Naive thymus-derived CD4-positive, alpha-beta T cell (primary cell): Measurements from ENCODE around the gene RASSF8. TPM values are rescaled to one million over a fixed set of nuclear protein-coding genes. Genes with fewer than 3 reads are reported as not detected.
"Not testable (repeated sequence)": the region's sequence is repeated elsewhere in the genome, so short reads cannot be mapped to it uniquely, and the experiment has no call there.

Source experiments
- ATAC-seq: fragments of 150-1000 bp; cut with Tn5 transposase; 2 replicates; pipeline ENCODE4 v1.10.0; 2021; ENCODE audit warnings: mild to moderate bottlenecking, moderate library complexity
- CTCF ChIA-PET: fragments of 350-600 bp; sonication (Branson Sonifier 250); formaldehyde crosslinking; loops from one replicate; lab custom pipeline; 2021; ENCODE audit warnings: antibody characterized with exemption; lab: Charles Lee
- POLR2A ChIA-PET: fragments of 350-600 bp; sonication (Branson Sonifier 250); formaldehyde crosslinking; loops from one replicate; lab custom pipeline; 2021; ENCODE audit warnings: antibody characterized with exemption, inconsistent platforms; lab: Charles Lee
- DNase-seq, 9 donors: peaks; one replicate each; pipeline versions ENCODE4 v3.0.0 to v3.0.0-alpha.2; 2020 to 2022; ENCODE audit warnings: mixed read lengths in 1 of 9
- H3K27ac ChIP-seq: one replicate; pipeline ENCODE4 v1.7.0; 2013; ENCODE audit warnings: mild to moderate bottlenecking, low read depth, low read length, moderate library complexity
- H3K27me3 ChIP-seq, 2 donors: one replicate each; pipeline ENCODE4 v1.7.0; 2013; ENCODE audit warnings: low read length in 2 of 2, mild to moderate bottlenecking in 2 of 2, moderate library complexity in 2 of 2; ENCODE audit not compliant: control insufficient read depth in 2 of 2, insufficient read depth in 2 of 2
- H3K36me3 ChIP-seq, 3 experiments: 1 replicate in 2 of 3; 2 replicates in 1 of 3; pipeline ENCODE4 v1.7.0; 2013; ENCODE audit warnings: low read length in 3 of 3, mild to moderate bottlenecking in 3 of 3, moderate library complexity in 1 of 3; ENCODE audit not compliant: insufficient read depth in 3 of 3, control insufficient read depth in 2 of 3
- H3K4me1 ChIP-seq, 2 donors: one replicate each; pipeline ENCODE4 v1.7.0; 2013; ENCODE audit warnings: low read length in 2 of 2, mild to moderate bottlenecking in 2 of 2, moderate library complexity in 1 of 2; ENCODE audit not compliant: control insufficient read depth in 2 of 2, insufficient read depth in 2 of 2
- H3K4me3 ChIP-seq: 2 replicates; pipeline ENCODE4 v1.7.0; 2013; ENCODE audit warnings: mild to moderate bottlenecking, low read length
- H3K9me3 ChIP-seq, 3 experiments: 1 replicate in 2 of 3; 2 replicates in 1 of 3; pipeline ENCODE4 v1.7.0; 2013; ENCODE audit warnings: low read length in 3 of 3; ENCODE audit not compliant: control insufficient read depth in 2 of 3
- H3K27ac Mint-ChIP-seq, 9 donors: one replicate each; pipeline ENCODE4 v1.8.0; 2020 to 2022; ENCODE audit warnings: mixed read lengths in 9 of 9, mild to moderate bottlenecking in 8 of 9, moderate library complexity in 5 of 9, inconsistent platforms in 2 of 9
- H3K27me3 Mint-ChIP-seq, 5 donors: one replicate each; pipeline ENCODE4 v1.8.0; 2021 to 2022; ENCODE audit warnings: mixed read lengths in 5 of 5, mild to moderate bottlenecking in 1 of 5
- H3K36me3 Mint-ChIP-seq, 5 donors: one replicate each; pipeline ENCODE4 v1.8.0; 2020 to 2022; ENCODE audit warnings: mixed read lengths in 5 of 5, mild to moderate bottlenecking in 3 of 5, inconsistent platforms in 1 of 5
- H3K4me1 Mint-ChIP-seq, 7 donors: one replicate each; pipeline ENCODE4 v1.8.0; 2020 to 2022; ENCODE audit warnings: mixed read lengths in 7 of 7, mild to moderate bottlenecking in 3 of 7, inconsistent platforms in 1 of 7
- H3K4me3 Mint-ChIP-seq, 10 donors: one replicate each; pipeline ENCODE4 v1.8.0; 2020 to 2022; ENCODE audit warnings: mild to moderate bottlenecking in 10 of 10, mixed read lengths in 10 of 10, moderate library complexity in 6 of 10, inconsistent platforms in 2 of 10
- H3K9me3 Mint-ChIP-seq, 11 donors: one replicate each; pipeline ENCODE4 v1.8.0; 2020 to 2022; ENCODE audit warnings: mixed read lengths in 11 of 11, mild to moderate bottlenecking in 4 of 11, inconsistent platforms in 1 of 11, moderate library complexity in 1 of 11
- intact Hi-C, 2 donors: fragments of 100-400 bp; cut with micrococcal nuclease; formaldehyde crosslinking; loops; one replicate each; pipeline ENCODE4 v1.15.1; 2023
- polyA plus RNA-seq, 2 donors: library from polyadenylated mRNA; unstranded; fragments of 300-500 nt; fragmentation: Illumina TruSeq; gene quantifications; one replicate each; pipeline ENCODE4 v1.2.3, GENCODE V29; 2021
- total RNA-seq, 6 experiments: library from RNA in 5 of 6; stranded (reverse) in 5 of 6; gene quantifications; 1 replicate in 5 of 6; 2 replicates in 1 of 6; pipeline ENCODE4 v1.2.3 and lab custom pipeline; 2021 to 2026

The RASSF8 gene
- total and polyA plus RNA-seq, 7 experiments from 2014 or later = 0.03 to 0.64 (median 0.18) TPM; not detected in 3

GRCh38 chr12:26055087-26055486 lies 96.6 kb downstream of the RASSF8 start:
- no peak overlapping the region for H3K4me3 Mint-ChIP-seq
- no peak overlapping the region for H3K4me3 ChIP-seq
- CTCF ChIA-PET = no interaction called here
- POLR2A ChIA-PET = no interaction called here
- intact Hi-C loops = no loop called here
- H3K36me3 ChIP-seq = no peaks in the 10 kb centered on the region
- no peaks in the 10 kb centered on the region for H3K4me1 ChIP-seq
- H3K27me3 ChIP-seq = peaks cover 0 to 3% of the 10 kb centered on the region in 2 donors
- DNase-seq (no peak), ATAC-seq (no peak)
- H3K9me3 Mint-ChIP-seq = peaks cover 0 to 2% (median 0%) of the 10 kb centered on the region in 11 donors
- no peaks in the 10 kb centered on the region for H3K9me3 ChIP-seq
- no peak overlapping the region for H3K27ac ChIP-seq
- peaks cover 0 to 4% (median 0%) of the 10 kb centered on the region in 7 donors for H3K4me1 Mint-ChIP-seq
- H3K36me3 Mint-ChIP-seq = no peaks in the 10 kb centered on the region
- H3K27me3 Mint-ChIP-seq = peaks cover 0 to 13% (median 4%) of the 10 kb centered on the region in 5 donors
- H3K27ac Mint-ChIP-seq = no peak overlapping the region

DNA sequence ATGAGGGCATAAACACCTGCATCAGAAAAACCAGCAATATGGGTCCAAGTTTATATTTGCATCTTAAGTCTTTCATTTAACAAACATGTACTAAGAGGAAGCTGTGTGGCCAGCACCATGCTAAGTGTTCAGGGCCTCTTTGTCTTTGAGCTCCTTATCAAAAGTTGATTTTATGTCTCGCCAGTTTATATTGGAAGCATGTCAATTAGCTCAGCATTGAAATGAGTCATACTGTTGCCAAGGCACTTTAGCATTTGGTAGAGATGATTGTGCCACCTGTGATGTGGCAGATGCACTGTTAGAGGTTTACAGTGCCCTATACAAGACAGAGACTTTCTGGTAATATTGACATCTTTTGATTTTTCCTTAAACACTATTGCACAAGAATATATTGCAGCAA lies 97.9 kb downstream of the RASSF8 start:
- DNase-seq (no peak), ATAC-seq (no peak)
- intact Hi-C loops = no loop called here
- Histone ChIP-seq H3K4me3 (no peak overlapping the region), H3K27ac (no peak overlapping the region), H3K27me3 (peaks cover 0 to 3% of the 10 kb centered on the region in 2 donors), H3K4me1 (no peaks in the 10 kb centered on the region), H3K9me3 (no peaks in the 10 kb centered on the region), H3K36me3 (no peaks in the 10 kb centered on the region)
- H3K36me3 Mint-ChIP-seq = no peaks in the 10 kb centered on the region
- peaks cover 0 to 4% (median 0%) of the 10 kb centered on the region in 7 donors for H3K4me1 Mint-ChIP-seq
- H3K9me3 Mint-ChIP-seq = peaks cover 0 to 2% (median 0%) of the 10 kb centered on the region in 11 donors
- ChIA-PET POLR2A (no interaction called here), CTCF (interaction anchor here (0.7 kb wide), 1 partner anchor 39 kb away, joined by 3 read pairs; no protein-coding TSS in a partner anchor)
- no peak overlapping the region for H3K4me3 Mint-ChIP-seq
- no peak overlapping the region for H3K27ac Mint-ChIP-seq
- peaks cover 0 to 14% (median 4%) of the 10 kb centered on the region in 5 donors for H3K27me3 Mint-ChIP-seq

DNA sequence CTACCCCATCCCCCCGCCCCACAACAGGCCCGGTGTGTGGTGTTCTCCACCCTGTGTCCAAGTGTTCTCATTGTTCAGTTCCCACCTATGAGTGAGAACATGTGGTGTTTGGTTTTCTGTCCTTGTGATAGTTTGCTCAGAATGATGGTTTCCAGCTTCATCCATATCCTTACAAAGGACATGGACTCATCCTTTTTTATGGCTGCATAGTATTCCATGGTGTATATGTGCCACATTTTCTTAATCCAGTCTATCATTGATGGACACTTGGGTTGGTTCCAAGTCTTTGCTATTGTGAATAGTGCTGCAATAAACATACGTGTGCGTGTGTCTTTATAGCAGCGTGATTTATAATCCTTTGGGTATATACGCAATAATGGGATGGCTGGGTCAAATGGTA lies 98.8 kb downstream of the RASSF8 start:
- H3K27ac ChIP-seq, intact Hi-C loops, H3K9me3 ChIP-seq, CTCF ChIA-PET, H3K4me1 Mint-ChIP-seq, H3K36me3 ChIP-seq, H3K9me3 Mint-ChIP-seq, H3K27ac Mint-ChIP-seq, DNase-seq, H3K4me3 Mint-ChIP-seq, H3K36me3 Mint-ChIP-seq, H3K4me3 ChIP-seq, H3K4me1 ChIP-seq, H3K27me3 ChIP-seq, POLR2A ChIA-PET, ATAC-seq: not testable (repeated sequence)
- peaks cover 0 to 14% (median 4%) of the 10 kb centered on the region in 5 donors for H3K27me3 Mint-ChIP-seq

- H3K9me3 ChIP-seq = no peaks in the 10 kb centered on the region
- no peak overlapping the region for H3K4me3 ChIP-seq
- DNase-seq (no peak), ATAC-seq (no peak)
- Mint-ChIP-seq H3K9me3 (peaks cover 0 to 2% (median 0%) of the 10 kb centered on the region in 11 donors), H3K4me1 (peaks cover 0 to 4% (median 0%) of the 10 kb centered on the region in 7 donors), H3K27ac (no peak overlapping the region), H3K36me3 (no peaks in the 10 kb centered on the region), H3K4me3 (no peak overlapping the region), H3K27me3 (peaks cover 0 to 13% (median 7%) of the 10 kb centered on the region in 5 donors)
- H3K27ac ChIP-seq = no peak overlapping the region
- H3K4me1 ChIP-seq = no peaks in the 10 kb centered on the region
- H3K27me3 ChIP-seq = no peaks in the 10 kb centered on the region
- CTCF ChIA-PET = no interaction called here
- no peaks in the 10 kb centered on the region for H3K36me3 ChIP-seq
- intact Hi-C loops = no loop called here
- POLR2A ChIA-PET = no interaction called here
Observed at GRCh38 chr12:26058308-26058707, 99.8 kb downstream of the RASSF8 start.

DNA sequence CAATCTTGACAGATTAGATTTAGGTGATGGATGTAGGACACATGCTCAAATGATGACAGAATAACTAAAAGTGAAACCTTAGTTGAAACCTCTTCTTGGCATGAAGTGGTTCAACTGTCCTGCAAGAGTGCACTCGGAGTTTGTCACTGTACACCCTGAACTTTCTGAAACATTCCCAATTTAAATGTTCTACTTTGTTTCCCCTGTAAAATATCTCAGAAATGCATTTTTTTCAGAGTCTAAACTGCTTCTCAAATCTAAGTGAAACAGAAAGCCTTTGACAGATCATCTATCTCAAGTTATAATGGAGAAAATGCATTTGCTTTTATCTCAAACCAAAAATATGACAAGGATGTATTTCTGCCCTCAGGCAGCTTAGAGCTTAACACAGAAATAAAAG lies 100.3 kb downstream of the RASSF8 start:
- peaks cover 0 to 16% (median 12%) of the 10 kb centered on the region in 5 donors for H3K27me3 Mint-ChIP-seq
- intact Hi-C loops = no loop called here
- no peaks in the 10 kb centered on the region for H3K36me3 Mint-ChIP-seq
- ATAC-seq = no peak
- ChIA-PET CTCF (no interaction called here), POLR2A (no interaction called here)
- DNase-seq = no peak
- peaks cover 0 to 2% (median 0%) of the 10 kb centered on the region in 11 donors for H3K9me3 Mint-ChIP-seq
- H3K4me3 Mint-ChIP-seq = no peak overlapping the region
- no peaks in the 10 kb centered on the region for H3K36me3 ChIP-seq
- H3K9me3 ChIP-seq = no peaks in the 10 kb centered on the region
- H3K27ac Mint-ChIP-seq = no peak overlapping the region
- no peaks in the 10 kb centered on the region for H3K4me1 ChIP-seq
- H3K4me1 Mint-ChIP-seq = peaks cover 0 to 4% (median 0%) of the 10 kb centered on the region in 7 donors
- no peak overlapping the region for H3K4me3 ChIP-seq
- no peak overlapping the region for H3K27ac ChIP-seq
- H3K27me3 ChIP-seq = no peaks in the 10 kb centered on the region

DNA sequence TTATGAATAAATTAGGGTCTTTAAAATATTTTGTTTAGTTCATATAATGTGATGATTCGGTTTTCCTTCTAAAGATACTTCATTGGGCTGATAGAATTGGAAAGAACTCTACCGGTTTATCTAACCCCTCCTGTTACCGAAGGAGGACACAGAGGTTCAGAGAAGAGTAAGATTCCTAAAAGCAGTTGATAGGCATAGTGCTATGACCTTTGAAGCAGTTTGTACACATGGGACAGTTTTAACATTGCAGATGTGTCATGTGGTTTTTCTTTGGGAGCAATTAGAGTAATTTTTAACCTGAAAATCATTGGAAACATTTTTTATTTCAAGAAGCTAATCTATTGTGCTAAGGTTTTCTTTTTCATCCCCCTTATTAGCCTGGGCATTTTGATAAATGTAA lies 103.5 kb downstream of the RASSF8 start:
- Histone ChIP-seq H3K36me3 (no peaks in the 10 kb centered on the region), H3K4me1 (no peaks in the 10 kb centered on the region), H3K27me3 (no peaks in the 10 kb centered on the region), H3K27ac (no peak overlapping the region), H3K4me3 (no peak overlapping the region), H3K9me3 (no peaks in the 10 kb centered on the region)
- Mint-ChIP-seq H3K9me3 (peaks cover 0 to 2% (median 0%) of the 10 kb centered on the region in 11 donors), H3K36me3 (no peaks in the 10 kb centered on the region), H3K4me3 (no peak overlapping the region), H3K27me3 (peaks cover 5 to 25% (median 14%) of the 10 kb centered on the region in 5 donors), H3K27ac (no peak overlapping the region), H3K4me1 (peaks cover 0 to 4% (median 0%) of the 10 kb centered on the region in 7 donors)
- ChIA-PET POLR2A (no interaction called here), CTCF (no interaction called here)
- no peak for DNase-seq
- no peak for ATAC-seq
- intact Hi-C loops = no loop called here

GRCh38 chr12:26062566-26062965 lies 104.1 kb downstream of the RASSF8 start:
- DNase-seq = no peak
- Mint-ChIP-seq H3K36me3 (no peaks in the 10 kb centered on the region), H3K4me3 (no peak overlapping the region), H3K27ac (no peak overlapping the region), H3K9me3 (peaks cover 0 to 2% (median 0%) of the 10 kb centered on the region in 11 donors), H3K4me1 (peaks cover 0 to 4% (median 0%) of the 10 kb centered on the region in 7 donors), H3K27me3 (peaks cover 5 to 25% (median 14%) of the 10 kb centered on the region in 5 donors)
- no peaks in the 10 kb centered on the region for H3K36me3 ChIP-seq
- H3K9me3 ChIP-seq = no peaks in the 10 kb centered on the region
- intact Hi-C loops = no loop called here
- no peaks in the 10 kb centered on the region for H3K4me1 ChIP-seq
- H3K4me3 ChIP-seq = no peak overlapping the region
- ATAC-seq = no peak
- ChIA-PET CTCF (interaction anchor here (0.7 kb wide), 1 partner anchor 626 kb away, joined by 3 read pairs; no protein-coding TSS in a partner anchor), POLR2A (no interaction called here)
- H3K27me3 ChIP-seq = no peaks in the 10 kb centered on the region
- H3K27ac ChIP-seq = no peak overlapping the region
